ENCODE measurements around the gene DNTT.
A peak's percentile ranks its signal among the peaks of the same experiment; 100 is the strongest.

Gene DNTT

DNA sequence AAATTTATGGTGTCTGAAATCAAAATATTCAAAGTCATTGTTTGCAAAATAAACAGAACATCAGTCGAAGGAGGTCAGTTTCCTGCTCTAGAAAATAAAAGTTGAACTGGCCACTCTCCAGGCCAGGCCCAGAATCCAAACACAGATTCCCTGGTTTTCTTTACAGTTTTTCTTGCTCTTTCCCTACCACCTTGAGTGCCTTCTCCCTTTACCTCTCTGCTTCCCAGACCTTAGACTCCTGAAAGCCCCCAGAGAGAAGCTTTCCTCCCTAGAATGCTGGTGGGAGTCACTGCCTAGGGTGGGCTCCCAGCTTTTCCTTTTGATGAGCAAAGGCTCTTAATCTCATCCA lies 6.1 kb downstream of the DNTT start:
- no peak for DNase-seq

DNA sequence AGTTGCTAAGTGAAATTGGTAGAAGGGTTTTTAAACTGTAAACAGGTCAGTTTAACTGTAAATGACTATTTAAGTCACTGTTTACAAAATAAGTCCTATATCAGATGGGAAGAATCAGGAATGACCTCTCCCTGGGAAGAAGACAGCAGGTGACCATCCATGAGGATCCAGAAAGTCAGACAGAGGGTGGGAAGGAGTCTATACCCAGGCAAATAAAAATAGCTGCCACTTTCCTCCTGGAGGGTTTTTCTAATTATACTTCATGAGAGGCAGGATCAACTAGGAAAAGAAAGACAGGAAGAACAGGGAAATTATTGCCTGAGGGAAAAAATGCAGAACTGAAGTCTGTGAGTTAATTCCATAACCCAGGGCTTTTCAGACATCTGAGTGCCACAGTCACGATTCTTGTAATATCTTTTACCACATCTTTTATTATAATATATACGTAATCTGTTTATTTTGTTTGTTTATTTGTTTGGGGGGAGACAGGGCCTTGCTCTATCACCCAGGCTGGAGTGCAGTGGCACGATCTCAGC lies 7.0 kb downstream of the DNTT start:
- DNase-seq: no peak

DNA sequence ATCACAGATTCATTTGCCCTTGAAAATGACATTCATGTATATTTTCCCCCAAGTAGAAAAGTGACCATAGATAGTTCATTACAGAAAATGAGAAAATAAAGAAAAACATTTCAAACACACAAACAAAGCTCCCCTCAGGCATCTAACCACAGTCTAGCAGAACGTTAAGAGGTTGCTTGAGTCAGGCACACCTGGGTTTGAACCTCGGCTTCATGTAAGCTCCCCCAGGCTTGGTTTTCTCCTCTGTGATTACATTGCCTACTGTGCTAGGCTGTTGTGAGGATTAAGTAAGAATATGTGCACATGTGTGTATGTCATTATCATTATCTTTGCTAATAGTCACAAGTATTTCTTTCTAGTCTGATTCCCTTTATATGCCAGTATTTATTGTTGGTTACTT lies 9.1 kb downstream of the DNTT start:
- DNase-seq: no peak

DNA sequence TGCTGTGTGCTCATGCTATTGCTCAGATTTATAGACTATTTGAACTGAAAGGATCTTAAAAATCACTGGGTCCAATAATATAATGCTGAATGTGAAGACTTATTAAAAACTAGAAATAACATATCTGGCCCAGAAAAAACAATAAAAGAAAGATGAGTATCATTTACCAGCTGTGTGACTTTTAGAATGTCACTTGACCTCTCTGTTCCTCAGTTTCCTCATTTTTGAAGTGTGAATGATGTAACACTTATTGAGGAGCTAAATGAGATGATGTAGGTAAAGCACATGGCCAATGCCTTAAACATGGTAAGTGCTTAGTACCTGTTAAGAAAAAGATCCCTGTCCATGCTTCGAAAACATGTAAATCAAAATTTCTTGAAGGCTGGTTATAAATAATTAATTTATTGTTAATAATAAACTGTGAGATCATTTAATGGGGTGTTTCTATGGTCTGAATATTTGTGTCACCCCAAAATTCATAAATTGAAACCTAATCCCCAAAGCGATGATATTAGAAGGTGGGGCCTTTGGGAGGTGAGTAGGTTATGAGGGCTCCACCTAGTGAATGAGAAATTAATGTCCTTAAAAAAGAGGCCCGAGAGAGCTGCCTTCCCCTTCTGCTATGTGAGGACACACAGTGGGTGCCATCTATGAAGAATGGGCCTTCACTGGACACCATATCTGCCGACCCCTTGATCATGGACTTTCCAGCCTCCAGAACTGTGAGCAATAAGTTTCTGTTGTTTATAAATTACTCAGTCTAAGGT lies 13.0 kb downstream of the DNTT start:
- no peak for DNase-seq

DNA sequence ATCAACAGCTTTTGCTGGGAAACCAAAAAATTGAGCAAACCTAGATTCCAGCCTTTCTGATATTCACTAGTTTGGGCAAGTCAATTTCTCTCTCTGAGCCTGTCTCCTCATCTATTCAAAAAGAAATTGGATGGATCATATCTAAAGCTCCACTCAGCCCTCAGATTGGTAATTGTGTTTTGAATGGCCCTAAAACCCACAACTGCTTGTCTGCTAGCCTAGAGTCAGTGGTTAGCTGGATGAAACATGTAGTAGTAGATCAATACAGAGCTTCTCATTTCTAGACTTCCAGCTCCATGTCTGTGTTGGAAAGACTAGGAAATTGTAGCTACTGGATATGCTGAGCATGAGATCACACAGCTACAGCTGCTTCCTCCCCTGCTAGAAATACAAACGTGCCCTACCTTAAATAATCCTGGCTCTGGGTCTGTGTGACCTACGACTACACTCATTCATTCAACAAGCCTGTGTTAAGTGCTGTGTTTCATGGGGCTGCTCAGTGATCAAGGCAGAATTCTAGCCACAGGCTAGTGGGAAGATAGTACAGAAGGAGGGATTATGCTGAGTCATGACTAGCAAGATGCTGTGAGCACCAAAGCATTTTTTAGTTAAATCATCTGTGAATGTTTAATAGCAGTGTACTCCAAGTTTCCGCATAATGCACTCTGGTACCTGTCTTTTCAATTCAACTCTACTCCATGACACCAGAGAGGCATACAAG lies 15.7 kb downstream of the DNTT start:
- no peak for DNase-seq

DNA sequence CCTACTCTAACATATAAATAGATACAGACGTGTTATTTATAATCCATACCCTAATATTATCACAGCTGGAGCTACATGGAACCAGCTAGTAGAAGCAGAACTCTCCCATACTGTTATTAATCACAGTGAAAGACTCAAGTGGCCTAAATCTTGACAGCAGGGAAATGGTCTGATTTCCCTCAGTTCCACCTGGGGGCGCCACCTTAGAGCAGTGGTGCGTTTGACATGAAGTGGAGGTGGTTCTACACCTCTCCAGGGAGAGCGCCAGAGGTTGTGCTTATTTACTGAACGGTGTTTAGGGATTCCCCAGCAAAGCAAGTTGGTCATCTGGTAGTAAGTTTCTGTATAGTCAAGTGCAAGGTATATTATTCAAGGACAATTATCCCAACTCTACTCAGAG lies 17.6 kb downstream of the DNTT start:
- no peak for DNase-seq

DNA sequence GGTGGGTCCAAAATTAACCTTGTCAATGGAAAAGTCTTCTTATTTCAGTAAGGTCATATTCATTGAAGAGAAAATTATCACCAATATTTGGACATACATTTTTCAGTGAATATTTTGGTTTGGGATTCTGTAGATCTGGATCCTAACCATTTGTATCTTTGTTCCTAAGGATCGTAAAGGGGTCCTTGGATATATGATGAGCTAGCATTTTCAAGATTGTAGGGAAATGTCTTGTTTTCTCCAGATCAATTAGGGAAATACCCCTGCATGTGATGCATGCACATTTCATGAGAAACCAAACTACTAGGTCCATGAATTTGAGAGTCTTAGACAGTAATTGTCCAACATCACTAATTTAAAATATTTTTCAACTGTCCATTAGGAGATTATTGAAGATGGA lies 18.0 kb downstream of the DNTT start:
- no peak for DNase-seq

DNA sequence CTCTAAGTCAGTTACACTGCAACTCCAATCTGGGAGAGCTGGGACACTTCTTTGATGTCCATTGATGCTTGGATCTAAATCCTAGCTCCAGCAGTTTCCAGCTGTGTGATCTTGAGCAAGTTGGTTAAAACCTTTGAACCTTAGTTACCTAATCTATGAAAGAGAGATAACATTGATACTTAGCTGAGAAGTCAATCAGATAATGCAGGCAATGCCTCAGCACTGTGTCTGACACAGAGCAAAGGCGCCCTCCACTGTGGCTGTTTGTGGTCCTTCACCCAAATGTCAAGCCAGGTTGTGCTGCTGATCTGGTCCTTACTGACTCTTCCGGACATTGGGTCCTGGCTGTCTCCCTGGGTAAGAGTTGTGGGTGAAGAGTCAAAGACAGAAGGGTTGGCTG lies 20.2 kb downstream of the DNTT start:
- no peak for DNase-seq

DNA sequence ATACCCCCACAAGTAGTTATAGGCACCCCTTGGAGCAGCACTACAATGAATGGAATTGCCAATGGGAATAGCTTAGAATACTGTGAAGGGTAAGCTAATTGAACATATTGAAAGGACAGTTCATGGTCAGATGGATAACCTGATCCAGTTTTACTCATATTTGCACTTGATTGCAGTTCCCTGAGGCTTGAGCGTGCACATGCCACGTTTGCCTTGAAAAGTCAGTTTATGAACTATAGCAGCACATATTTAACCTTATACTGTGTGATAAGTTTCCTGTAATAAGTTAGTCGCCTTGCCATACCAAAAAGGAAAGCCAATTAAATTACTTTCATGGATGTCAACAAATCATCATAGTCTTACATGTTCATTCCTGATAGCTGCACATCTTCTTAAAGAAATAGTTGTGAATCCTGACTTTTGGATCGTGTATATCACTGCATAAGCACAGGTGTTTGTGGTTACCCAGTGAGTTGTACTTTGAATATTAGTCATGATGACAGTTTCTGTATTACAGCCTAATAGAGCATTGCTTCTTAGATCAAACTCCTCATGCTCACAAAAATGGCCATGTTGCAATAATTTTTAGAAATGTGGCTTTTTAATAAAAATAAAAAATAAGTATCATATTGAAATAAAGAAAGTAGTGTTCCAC lies 21.6 kb downstream of the DNTT start:
- no peak for DNase-seq

DNA sequence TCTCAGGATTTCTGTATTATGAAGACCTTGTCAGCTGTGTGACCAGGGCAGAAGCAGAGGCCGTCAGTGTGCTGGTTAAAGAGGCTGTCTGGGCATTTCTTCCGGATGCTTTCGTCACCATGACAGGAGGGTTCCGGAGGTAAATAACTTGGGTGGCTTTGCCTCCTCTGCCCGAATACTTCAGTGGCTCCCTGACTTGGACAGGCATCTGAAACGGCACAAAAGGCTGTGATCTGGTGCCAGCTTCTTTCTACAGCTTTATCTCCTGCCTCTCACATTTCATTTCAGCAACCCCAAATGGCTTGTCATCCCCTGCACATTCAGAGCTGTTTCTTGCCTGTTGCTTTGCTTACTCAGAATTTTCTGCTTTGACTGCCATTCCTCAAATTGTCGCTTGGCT lies 23.2 kb downstream of the DNTT start:
- no peak for DNase-seq

DNA sequence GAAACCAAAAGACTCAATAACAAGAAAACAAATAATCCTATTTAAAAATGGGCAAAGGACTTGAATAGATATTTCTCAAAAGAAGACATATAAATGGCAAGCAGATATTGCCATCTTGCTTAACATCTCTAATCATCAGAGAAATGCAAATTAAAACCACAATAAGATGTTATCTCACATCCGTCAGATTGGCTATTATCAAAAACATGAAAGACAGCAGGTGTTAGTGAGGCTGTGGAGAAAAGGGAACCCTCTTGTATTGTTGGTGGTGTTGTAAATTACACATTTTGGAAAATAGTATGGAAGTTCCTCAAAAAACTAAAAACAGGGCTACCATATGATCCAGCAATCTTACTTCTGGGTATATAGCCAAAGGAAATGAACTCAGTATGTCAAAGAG lies 28.9 kb downstream of the DNTT start:
- no peak for DNase-seq

DNA sequence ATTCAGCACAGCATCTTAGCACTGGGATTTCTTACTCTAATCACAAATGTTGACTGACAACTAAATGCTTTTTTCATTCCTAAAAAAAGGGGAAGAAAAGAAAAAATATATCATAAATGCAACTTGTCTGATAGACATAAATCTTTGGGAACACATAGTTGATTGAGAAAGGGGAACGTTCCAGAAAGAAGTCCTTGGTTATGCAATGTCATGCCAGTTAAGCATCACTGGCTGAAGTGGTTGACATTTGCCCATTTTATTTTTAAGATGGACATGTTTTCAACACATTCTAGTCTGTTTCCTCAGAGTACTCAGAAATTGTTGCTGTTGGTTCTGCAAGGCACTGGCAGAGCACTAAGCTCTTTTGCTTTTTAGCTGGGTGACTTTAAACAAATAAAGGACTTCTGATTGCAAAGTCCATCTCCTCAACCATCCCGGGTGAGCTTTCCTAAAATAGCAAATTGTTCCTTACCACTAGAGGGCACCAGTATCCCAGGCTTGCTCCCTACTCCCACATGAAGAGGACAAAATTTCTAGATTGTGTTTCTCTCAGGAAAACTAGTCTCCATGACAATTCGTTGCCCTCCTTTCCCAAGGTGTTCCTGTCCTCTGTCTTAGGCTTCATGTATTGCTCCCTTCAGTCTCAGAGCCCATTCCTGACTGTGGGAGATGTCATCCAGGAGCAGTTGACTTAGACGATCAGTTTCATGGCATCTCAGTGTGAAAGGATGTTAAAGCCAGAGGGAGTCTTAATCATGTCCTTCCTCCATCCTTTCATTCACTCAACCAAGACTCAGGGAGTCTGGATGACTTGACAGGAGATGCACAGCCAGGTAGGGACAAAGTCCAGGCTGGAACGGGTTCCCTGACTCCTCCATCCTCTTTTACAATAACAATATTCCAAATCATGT lies 30.6 kb downstream of the DNTT start:
- peak; percentile 46 for DNase-seq

DNA sequence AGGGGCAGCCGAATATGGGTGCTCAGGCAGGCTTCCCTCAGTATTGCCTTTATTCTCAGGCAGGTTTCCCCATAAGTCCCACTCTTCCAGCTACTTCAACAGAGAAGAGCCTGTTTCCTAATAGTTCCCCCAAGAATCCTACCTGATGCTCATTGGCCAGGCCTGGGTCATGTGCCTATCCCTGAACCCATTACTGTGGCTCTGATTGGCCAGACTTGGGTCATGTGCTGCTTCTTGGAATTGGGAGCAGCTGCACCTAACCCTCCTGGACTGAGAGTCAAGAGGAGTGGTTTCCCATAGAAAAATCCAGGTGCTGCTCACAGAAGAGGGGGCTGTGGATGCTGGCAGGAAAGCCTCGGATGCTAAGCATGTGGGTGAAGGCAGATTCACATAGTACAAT lies 32.9 kb downstream of the DNTT start:
- DNase-seq: no peak

DNA sequence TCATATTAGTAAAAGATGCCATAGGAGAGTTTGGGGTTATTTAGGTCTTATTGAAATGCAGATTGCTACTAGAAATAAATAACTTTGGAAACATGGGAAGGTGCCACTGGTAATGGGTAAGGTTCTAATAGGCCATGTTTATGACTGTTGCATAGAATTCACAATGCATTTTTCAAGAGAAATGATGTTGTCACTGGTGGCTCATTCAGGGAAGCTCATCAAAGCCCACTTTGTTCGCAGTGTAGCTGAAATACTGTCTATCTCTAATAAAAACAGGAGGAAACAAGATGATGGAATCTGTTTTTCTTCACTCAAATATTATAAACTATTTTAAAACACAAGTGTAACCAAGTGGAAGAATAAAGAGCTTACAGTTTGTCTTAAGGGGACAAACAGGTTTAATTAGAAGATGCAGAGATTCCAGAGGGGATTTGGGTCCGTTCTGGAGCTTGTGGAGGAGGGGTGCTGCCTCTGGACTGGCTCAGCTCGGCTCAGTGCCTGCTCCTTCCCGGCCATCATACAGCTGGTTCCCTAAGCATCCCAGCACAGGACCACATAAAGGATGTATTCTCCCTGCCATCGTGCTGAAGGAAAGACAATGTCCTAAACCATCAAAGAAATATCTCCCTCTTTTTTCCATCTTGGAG lies 34.2 kb downstream of the DNTT start:
- DNase-seq: no peak

DNA sequence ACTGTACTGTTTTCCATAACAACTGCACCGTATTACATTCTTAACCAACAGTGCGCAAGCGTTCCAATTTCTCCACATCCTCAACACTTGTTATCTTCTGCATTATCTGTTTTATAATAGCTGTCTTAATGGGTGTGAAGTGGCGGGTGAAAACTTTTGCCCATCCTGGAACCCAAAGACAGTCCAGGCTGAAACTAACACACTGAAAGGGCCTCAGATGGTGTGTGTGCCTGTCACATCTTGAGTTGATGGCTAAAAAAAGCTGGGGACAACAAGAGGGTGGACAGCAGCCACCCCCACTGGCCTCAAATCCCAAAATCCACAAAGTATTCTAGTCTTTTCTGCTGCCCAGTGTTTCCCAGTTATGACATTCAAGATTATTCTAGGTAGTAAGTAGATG lies 35.1 kb downstream of the DNTT start:
- DNase-seq: no peak

DNA sequence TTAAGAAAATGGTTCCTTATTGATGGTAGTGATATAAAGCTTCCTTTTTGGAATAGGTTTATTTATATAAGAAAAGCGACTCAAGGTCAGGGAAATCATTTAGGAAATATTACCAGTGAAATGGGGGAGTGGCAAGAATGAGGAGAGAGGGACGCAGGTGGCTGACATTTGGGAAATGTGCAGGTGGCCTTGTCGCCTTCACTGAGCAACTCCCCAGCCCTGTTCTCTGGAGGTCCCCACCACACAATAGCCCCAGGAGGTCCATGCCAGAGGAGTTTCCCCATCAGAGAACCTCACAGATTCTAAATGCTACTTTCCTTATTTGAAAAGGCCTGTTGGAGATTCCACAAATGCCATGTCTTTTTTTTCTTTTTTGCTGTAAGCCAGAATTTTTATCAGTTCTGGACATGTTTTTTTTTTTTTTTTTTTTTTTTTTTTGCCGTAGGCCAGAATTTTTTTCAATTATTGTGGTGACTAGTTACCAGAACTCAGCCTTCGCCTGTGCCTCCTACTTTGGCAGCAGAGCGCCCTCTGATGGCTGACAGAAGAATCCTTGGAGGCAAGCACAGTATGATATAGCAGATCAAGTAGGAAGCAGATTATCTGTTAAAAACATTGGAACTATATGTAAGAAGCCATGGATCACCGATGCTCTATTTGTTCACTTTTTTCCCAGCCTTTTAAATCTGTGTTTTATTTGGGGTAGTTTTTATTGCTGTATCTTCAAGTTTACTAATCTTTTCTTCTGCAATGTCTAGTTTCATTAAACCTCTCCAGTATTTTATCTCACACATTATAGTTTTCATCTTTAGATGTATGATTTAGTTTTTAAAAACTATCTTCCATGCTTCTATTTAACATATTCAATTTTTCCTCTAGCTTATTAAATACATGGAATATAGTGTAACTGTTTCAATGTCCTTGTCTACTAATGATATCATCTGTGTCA lies 36.0 kb downstream of the DNTT start:
- peak; percentile 58 for DNase-seq

DNA sequence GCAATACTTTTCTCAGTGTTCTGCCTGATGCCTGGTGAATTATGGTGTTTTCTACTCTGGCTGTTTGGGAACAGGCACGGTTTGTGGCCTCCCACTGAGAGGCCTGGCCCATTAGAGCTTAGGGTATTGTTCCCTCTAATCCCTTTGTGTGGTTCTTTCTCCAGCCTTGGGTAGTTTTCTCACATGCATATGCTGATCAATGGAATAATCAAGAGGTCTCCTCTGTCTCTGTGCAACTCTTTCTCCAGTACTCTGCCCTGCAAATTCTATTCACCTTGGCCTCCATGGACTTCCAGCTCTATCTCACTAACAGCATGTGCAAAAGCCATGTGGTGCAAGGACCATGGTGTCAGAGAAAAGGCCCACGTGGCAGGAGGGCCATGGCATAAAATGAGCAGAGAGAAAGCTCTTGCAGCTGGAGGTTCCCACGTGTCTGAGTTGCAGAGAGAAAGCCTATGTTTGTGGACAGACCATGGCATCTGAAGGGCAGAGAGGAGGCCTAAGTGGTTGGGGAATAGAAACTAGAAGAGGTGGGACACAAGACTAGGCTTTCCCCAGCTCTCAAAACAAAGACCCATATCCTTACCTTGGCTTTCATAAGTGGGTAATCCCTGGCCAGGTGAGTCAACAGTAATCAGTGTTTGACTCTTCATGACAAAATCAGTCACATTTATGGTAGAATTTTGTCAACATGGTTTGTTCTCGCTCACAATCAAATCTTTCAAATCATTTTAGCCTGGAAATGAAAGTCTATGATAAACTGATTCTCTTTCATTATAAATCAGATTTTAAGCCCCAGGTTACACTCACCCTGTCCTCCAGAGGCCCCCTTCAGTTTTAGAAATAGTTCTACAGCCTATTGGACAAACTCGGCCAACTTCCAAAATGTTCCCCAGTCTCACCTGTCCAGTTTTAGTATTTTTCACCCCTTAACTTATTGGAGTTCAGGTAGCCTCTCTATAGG lies 37.3 kb downstream of the DNTT start:
- DNase-seq: no peak

DNA sequence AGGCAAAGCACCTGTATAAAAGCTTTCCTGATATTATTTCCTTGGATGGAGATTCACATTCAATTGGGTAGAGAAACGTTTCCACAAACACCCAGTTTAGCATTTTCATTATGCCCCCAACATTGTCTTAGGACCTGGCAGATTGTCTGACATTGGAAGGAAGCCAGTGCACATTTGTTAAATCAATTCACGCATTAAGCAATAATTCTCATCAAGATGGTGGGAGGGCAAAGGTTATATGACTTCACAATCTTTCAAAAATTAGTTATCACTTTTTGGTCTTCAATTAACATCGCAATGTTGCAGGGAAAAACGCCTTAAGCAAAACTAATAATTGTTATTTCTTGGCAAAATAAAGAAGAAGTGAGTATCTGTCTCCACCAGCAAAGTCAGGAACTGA lies 38.2 kb downstream of the DNTT start:
- no peak for DNase-seq

DNA sequence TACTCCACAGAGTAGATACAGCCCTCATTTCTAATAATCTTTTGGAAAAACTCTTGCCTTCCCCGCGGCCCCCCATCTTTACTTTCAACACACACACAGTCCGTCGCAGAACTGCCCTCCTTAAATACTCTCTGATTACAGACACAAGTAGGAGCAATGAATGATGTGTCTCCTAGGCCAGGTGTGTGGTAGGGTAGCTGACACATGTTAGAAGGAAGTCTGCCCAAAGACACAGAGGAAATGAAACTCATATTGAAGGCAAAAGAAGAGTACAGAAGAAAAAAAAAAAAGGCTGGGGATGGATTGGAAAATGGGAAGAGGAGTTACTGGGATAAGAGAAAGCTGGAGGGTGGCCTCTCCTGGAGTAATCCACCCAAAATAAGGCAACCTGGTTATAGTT lies 39.9 kb downstream of the DNTT start:
- no peak for DNase-seq

DNA sequence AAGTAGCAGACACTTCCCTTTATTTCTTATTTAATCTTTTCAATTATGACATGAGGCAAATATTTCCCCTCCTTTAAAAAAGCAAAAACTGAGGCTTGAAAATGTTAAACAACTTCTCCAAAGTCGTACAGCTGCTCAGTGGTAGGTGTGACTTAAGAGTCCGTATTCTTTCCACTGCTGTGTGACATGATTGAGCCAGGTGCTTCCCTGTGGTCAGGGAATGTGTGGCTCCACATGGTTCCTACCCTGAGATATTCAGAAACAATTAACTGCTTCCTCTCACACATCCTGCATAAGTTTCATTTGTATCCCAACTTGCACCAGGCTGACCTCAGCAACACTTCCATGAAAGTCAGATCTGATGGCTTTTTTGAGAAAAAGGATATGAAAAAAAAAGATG lies 41.0 kb downstream of the DNTT start:
- DNase-seq: no peak

Data from inflammatory macrophage treated with lipopolysaccharide for 4 hours (primary cell).